GM18507 (cell line): Measurements from ENCODE around the gene DCTD.

Experiments
- DNase-seq: peaks from one replicate; pipeline ENCODE4 v3.0.0; 2011; ENCODE audit warnings: low read depth; ENCODE audit not compliant: insufficient read length; ENCODE audit errors: extremely low spot score
- FAIRE-seq: peaks from 2 replicates; lab custom pipeline; 2011; peaks lifted over from hg19 to GRCh38; lab: Jason Lieb, UNC

Gene DCTD

DNA sequence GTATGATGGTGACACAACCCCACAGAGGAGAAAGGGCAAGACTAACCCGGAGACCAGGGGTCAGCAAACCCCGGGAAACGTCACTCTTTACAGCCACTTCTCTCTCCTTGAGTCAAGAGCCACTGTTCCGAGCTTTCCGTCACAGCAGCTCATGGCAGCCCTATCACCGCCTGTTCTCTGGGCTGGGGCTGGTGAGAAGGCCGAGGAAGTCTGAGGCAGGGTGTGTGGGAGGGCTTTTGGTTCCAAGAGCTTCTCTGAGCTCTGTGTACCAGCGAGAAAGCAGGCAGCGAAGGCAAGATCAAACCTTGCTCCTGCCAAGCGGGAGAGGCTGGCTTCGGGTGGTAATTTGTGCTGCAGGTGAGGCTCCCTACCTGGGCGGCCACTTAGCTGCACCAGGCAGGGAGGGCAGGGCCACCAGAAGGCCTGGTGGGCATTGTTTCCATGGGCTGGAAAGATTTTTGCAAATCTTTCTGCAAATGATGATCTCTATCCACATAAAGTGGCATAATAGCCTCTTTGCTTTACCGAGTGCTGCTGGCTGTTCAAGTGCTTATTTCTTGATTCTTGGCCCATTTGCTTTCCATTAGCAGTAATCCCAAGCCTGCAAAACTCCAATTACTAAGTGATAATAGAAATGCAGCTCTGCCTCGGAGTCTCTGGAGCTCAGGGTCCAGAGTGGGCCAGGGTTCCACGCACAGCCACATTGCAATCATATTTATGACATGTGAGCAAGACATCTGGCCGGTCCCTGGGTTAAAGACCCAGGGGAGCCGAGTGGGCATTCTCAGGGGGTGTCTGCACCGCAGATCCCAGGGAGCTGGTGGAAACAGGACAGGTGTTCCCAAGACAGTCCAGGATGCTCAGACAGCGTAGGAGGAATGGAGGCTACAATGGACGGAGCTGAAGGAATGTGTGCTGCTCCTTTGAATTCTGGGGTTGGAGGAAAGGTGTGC, 41.5 kb downstream of the DCTD start:
- FAIRE-seq = no peak

DNA sequence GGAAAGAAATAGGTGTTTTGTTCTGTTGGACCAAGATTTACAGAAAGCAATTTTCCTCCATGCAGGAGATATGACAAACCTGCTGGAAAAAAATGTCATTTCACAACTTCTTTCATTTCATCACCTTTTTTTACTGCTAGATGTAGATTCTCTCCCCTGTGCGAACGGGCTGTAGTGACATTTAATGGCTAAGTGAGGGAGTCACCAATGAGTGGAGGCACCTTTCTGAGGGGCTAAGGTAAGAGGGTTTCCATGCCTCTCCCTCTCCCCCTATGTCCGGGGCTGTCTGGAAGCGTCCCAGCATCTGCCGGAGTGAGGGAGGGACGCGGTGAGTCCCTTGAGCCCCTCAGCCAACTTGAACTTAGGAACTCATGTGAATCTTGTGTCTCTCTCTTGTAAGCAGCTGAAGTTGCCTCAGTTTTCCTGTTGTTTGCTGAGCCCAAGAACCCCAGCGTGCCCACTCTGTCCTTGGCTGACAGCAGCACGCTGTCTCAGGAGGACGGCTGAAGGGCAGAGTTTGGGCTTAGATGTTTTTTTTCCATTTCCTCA, 42.3 kb downstream of the DCTD start:
- FAIRE-seq (no peak), DNase-seq (no peak)

More for the DNA sequence above, 41.5 kb downstream of the DCTD start:
- no peak for DNase-seq

DNA sequence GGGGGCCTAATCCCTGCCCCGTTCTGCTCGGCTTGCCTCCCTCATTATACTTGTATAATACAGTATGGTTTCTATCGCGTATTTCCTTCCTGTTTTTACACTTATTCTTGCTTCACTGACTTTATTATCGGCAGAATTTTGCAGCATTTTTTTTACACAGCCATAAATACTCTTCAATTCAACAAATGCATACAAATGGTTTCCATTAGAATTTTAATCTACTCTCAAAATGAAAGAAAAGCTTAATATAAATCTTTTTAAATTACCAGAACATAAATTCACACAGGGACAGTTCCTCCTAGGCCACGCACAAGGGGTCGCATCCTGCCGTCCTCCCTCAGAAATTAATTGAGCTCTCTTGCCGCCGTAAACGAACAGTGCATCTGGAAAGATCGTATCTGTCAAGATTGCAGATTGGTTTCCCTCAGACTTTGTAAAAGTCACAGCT, 42.9 kb downstream of the DCTD start:
- DNase-seq = no peak
- FAIRE-seq = no peak

DNA sequence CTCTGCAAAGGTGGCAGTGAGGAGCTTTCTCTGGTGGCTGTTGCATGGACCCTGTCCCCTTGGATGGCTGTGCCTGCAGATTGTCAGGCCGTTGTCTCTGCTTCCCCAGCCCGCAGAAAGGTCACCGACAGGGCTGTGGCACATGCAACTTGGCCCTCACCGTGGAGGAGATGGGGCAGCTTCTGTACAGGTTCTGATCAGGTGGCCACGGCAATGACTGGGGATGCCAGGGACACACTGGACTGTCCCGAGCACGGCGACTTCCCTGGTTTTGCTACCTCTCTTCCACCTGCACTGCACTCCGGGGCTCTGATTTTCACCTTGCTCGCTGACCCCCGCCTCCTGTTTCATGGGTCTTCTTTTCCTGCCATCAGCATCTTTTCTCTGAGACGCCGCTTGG, 43.5 kb downstream of the DCTD start:
- no peak for FAIRE-seq
- no peak for DNase-seq

DNA sequence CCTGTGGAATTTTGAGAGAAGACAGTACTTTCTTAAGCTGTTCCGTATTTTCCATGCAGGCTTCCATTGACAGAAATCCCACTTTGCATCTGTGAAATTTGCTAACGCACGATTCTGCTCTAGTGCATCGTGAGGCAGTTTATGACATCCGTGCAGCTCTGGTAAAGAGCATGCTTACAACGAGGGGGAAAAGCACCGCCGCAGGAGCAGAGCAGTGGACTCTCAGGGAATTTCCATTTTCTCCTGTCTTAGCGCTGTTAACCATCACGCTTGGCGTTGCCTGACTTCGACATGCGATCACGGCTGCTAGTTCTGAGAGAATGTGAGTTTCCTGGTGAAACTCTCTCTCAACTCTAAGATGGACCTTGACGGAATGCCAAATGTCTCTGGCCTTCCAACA, 43.9 kb downstream of the DCTD start:
- no peak for FAIRE-seq

DNA sequence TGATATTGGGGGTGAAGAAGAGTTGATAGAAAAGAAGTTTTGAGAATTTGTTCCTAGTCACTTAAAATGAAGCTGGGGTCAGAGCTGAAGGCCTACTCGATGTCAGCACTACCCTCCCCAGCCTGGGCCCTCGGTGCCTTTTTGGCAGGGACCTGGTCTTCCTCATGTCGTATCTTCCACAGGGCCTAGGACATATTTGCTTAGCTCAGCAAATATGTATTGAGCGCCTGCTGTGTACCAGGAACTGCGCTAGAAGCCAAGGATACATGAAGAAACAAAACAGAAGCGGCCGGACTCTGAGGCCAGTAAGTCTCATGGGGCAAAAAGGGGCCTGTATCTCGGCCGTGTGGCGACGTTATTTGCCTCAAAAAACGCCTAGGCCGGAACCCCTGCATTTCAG, 44.3 kb downstream of the DCTD start:
- DNase-seq (no peak), FAIRE-seq (no peak)

More for the DNA sequence above, 43.9 kb downstream of the DCTD start:
- DNase-seq = no peak

DNA sequence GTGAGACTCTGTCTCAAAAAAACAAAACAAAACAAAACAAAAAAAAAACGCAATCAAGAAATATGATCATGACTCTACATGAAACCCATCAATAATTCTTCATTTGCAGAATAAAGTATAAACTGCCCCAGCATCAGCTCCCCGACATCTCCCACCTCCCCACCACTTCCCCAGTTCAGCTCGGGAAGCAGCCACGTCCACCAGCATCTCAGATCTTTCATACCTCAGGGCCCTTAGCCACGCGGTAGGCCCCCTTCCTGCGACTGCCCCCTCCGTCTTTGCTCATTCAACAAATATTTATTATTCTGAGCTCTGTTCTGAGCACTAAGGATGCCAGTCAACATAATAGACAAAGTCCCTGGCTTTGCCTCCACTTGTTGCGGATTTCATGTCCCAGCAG, 45.6 kb downstream of the DCTD start:
- FAIRE-seq (no peak), DNase-seq (no peak)

DNA sequence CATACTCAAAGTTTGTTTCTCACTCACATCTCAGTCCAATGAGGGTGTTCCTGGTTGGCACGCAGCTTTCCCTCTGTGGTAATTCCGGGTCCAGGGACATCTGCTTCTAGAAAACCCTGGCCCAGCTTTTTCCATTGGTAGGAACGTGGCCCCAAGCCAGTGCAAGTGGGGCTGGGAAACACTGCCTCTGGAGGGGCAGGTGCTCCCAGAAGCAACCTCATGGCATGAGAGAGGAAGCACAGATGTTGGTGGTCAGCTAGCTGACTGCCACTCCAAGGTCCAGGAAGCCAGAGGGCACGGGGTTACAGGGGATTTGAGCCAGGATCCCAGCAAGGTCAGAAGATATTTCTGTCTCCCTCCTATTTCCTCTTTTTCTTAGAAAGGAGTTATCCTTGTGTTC, 47.5 kb downstream of the DCTD start:
- DNase-seq (no peak), FAIRE-seq (no peak)

DNA sequence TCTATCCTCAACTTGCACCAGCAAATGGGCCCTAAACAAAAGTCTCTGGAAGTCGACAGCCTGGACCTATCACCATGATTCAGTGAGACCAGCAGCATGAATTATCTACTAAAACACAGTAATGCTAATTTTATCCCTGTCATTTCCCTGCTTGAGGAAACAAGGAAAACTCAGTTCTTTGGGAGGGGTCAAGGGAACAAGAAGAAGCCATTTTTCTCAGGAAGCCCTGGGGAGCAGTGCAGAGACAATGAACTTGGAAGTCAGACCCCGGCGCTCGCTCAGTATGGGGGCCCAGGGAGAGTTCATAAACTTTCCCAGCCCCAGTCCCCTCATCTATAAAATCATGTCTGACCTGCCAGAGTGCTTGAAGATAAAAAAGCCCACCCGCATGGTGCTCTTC, 50.4 kb downstream of the DCTD start:
- DNase-seq = no peak
- FAIRE-seq = no peak

DNA sequence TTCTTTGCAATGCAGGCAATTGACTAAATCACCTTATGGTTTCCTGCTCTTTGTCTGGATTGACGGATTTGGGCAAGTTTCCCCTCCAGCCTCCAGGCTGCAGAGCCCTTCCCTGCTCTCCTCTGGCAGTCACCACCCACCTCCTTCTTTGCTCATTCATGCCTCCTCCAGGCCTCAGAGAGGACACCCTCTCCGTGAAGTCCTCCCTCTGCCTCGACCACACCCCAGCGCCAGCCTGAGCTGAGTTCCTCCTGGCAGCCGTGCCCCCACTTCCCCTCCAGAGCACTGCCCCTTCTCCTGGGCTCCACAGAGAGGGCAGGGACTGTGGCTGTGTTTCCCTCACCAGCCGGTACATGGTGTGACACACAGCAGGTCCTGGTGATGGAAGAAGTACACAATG, 53.7 kb downstream of the DCTD start:
- DNase-seq (no peak), FAIRE-seq (no peak)

DNA sequence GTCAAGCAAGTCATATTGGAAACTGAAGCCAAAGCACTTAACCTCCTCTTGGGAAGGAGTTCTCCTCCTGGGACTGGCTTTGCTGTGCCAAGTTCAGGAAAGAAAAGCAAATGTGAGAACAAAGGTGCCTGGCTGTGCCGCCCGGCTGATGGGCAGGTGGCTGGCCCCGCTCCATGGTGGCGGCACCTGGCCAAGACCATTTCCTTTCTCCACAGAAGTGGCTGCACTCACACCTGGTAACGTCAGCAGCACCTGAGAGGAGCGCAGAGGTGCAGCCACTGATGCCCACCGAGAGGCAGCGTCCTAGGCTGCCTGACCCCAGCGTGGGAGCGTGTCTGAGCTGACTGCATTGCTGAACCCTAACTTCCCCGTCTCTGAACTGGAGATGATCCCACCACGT, 54.3 kb downstream of the DCTD start:
- DNase-seq (no peak), FAIRE-seq (no peak)

DNA sequence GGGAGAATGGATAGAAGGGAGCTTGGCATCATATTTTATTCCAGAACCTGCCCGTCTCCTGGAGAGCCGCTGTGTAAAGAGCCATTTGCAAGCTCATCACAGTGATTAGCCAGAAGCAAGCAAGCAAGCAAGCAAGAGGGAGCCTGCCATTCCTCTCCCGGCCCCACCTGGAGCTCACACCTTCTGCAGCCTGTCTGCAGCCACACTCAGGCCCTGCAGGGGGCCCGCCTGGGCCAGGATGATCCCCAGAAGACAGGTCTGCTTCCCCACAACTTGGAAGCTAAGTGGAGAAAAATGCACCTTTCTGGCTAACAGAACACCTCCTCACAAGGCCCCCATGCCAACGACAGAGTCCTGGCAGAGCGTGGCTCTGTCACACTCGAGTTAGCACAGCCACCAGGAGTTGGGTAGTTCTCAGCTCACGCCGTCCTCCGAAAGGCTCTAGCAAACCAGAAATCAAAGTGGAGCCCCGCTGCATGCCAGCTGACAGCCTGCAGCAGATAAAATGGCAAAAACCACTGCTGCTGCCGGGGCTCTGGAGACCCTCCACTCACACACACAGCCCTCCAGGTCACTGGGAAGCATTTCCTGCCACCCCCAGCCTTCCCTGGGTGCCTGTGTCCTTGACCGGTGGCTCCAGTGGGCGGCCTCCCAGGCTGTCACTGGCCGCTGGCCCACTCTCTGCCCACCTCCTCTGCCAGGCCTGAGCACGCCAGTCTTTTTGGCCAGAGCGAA, 54.9 kb downstream of the DCTD start:
- no peak for DNase-seq
- no peak for FAIRE-seq

DNA sequence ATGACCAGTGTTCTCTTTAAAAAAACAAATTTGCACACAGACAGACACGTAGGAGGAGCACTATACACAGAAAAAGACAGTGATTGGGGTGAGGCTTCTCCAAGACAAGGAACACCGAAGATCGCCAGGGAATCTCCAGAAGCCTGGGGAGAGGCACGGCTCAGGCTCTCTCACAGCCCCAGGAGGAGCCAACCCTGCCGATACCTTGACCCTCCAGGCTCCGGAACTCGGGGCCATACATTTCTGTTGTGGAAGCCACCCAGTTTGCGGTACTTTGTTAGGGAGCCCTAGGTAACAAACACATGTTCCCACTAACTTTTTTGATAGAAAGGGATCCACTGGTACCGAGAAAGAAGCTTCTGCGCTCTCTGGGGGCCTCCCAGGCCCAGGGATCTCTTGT, 55.8 kb downstream of the DCTD start:
- FAIRE-seq = no peak
- no peak for DNase-seq

DNA sequence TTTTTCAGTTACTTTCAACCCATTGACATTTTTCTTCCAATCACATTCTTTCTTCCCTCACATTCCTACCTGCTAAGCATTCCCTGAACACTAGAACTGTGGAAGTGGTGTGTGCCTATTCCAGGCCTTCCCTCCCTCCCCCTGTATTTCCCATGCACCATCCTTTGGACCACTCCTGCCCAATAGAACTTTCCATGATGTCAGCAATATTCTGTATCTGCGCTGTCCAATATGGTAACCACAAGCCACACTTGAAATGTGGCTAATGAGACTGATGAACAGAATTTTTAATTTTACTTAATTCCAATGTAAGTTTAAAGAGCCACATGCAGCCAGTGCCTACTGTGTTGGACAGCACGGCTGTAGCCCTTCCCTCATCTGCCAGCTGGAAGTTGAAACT, 57.5 kb downstream of the DCTD start:
- FAIRE-seq = no peak

DNA sequence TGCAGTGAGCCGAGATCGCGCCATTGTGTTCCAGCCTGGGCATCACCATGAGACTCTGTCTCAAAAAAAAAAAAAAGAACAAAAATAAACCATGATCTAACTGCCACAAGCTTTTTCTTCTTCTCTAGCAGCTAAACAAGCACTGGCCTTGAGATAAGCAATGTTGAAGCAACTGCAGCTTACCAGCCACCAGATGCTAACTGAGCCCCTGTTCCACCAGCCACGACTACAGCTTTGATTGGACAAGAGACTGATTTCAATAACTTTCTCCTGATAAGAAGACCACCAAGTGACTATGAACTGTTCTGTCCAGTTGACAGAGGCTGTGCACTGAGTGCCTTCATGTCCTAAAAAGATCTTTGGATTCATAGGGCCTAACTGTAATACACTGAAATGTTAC, 58.5 kb downstream of the DCTD start:
- FAIRE-seq (no peak), DNase-seq (no peak)

More for the DNA sequence above, 57.5 kb downstream of the DCTD start:
- DNase-seq = no peak

DNA sequence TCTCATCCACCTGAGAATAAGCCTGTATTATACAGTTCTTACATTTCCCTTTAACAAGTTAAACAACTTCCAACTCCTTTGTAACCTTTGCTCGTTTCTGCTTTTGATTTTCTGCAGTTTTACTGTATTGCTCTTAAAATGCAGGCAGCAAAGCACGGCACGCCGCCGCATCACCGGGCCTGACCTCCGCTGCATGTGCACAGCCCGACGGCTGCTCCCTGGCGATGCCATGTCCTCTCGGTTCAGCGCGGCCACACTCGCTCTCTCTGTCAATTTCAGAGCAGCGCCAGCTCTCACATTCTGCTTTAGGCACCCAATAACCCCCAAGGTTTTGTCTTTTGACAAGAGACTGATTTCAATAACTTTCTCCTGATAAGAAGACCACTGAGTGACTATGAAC, 60.3 kb downstream of the DCTD start:
- FAIRE-seq (no peak), DNase-seq (no peak)

DNA sequence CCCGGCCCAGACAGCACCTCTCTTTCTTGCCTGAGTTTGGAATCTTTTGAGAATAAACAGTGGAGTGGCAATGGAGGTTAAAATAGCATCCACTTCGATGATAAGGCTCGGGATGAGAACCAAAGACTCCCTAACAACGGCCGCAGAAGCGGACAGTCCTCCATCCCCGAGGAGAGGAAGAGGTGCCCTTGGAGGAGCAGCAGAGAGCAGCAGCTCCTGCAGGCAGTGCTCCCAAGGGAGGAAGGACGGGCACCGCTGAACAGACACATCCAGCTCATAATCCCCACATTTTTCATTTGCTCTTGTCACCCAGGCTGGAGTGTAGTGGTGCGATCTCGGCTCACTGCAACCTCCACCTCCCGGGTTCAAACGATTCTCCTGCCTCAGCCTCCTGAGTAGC, 61.3 kb downstream of the DCTD start:
- FAIRE-seq (no peak), DNase-seq (no peak)

DNA sequence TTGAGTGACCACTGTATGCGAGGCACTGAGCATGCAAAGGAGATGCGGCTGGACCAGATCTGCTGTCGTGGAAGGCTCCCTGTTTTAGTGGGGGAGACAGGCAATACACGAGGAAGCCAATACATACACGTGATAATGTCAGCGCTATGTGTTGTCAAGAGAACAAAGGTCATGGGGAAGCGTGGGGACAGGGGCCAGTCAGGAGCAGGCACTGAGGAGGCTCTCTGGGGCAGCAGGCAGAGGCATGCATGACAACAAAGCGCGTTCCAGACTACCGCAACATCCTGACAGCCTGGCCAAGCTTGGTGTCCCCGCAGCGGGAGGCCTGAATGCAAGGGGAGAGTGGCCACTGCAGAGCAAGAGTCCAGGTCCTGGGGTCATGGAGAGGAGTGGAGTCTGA, 61.9 kb downstream of the DCTD start:
- FAIRE-seq (no peak), DNase-seq (no peak)

DNA sequence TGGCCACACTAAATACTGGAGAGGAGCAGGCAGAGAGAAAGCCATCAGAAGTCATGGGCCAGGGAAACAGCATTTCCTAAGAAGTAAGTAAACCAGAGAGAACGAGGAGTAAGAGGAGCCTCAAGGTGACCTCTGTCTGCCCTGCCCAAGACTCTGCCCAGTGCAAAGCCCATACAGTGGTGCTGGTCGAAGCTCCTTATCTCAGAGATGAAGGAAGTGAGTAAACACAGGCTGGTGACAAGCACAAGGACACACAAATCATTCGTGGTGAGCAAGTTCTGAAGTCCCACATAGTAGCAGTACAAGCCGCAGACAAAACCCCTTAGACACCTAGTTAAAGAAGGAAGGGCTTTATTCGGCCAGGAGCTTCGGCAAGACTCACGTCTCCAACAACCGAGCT, 62.7 kb downstream of the DCTD start:
- no peak for DNase-seq
- no peak for FAIRE-seq

DNA sequence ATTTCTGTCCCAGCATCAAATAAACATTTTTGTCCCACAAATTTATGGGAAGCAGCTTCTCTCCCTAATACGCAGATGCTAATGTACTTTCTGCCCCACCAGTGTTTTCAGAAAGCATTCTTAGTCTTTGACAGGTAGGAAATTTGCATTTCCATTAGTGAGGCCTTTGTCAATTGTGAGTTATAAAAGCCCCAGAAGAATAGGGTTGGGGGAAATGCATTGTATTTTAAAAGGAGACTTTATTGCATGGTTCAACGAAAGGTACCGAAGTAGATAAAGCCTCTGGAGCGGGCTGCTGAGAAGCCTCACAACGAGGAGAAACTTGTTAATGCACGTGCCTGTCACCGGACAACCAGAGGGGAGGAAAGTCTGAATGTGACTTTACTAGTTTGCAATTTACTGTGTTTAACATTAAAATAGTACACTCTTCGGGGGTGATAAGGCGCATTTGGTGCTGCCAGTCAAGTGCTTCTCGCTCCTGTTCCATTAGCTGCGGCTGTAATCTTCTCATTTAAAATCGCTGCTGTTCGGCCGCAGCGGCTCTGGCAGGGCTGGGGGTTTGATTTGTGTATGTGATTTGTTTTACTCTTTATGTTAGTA, 63.4 kb downstream of the DCTD start:
- no peak for FAIRE-seq
- no peak for DNase-seq
